ENCODE measurements around the gene AKAP6. TPM values are rescaled to one million over a fixed set of nuclear protein-coding genes. Genes with fewer than 3 reads are reported as not detected.

Gene AKAP6
- total and polyA plus RNA-seq, 2 of the 8 experiments (the other 6 are each of a cell fraction or from before 2014, with no cell fraction given): 0.09 to 0.89 TPM

DNA sequence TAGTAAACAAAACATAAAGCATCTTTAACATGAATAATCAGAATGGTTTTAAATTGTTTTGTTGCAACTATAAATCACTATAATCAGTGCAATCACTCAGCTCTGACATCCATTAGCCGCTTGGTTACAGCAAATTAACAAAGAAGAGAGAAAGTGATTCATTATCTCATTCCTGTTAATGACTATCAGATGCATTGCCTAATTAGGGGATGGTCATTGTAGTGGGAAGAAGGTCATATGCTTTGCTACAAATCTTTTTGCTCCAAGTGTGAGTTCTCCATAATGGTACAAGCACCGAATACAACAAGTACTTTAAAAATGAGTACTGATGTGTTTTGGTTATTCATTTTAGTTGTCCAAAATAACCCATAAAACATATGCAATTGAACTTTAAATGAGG lies 272.0 kb downstream of the AKAP6 start:
- no peak overlapping the region for H2BK20ac ChIP-seq (ENCODE audit: low read length)
- ChIA-PET POLR2A (ENCODE audit: partially characterized antibody) (no interaction called here), CTCF (ENCODE audit: partially characterized antibody) (interaction anchor here (0.6 to 2.2 kb wide), 3 partner anchors 13 to 1033 kb away, joined by 3 to 8 read pairs (median 6); no protein-coding TSS in a partner anchor)
- FAIRE-seq: no peak
- no peak overlapping the region for H2BK15ac ChIP-seq (ENCODE audit: low read length)
- WGBS, 2 experiments (ENCODE audit: extremely low coverage in 1 of 2, insufficient coverage in 1 of 2, insufficient read length in 1 of 2, insufficient replicate concordance in 2 of 2, low coverage in 1 of 2, low lambda C conversion rate in 2 of 2, missing lambda C conversion rate in 1 of 2): 92% methylated on average over 2 of the region's 2 CpGs; no CpG with 5 or more reads in 1 of the 2 experiments
- no peaks in the 10 kb centered on the region for H3K36me3 ChIP-seq (ENCODE audit: control insufficient read depth in 2 of 4, insufficient read depth in 4 of 4, low read length in 3 of 4)
- H3K79me1 ChIP-seq (ENCODE audit: low read depth, low read length): no peaks in the 10 kb centered on the region
- H2BK120ac ChIP-seq (replicated peaks; ENCODE audit: low read depth, low read length): no peak overlapping the region
- no peak overlapping the region for H3K23ac ChIP-seq (ENCODE audit: insufficient read length)
- H4K5ac ChIP-seq (ENCODE audit: insufficient read length, low read depth, low read length): no peak overlapping the region
- no peak overlapping the region for H2AK5ac ChIP-seq (ENCODE audit: low read depth, low read length)
- H3K14ac ChIP-seq (ENCODE audit: insufficient read length): no peak overlapping the region
- no peak overlapping the region for H4K8ac ChIP-seq (ENCODE audit: extremely low read depth, insufficient read depth, low read length)
- no peak overlapping the region for H3K4ac ChIP-seq (replicated peaks; ENCODE audit: insufficient read length, low read depth, low read length)
- no peak for TF ChIP-seq SP4 (IDR thresholded peaks at IDR 0.05; ENCODE audit: low read length)
- TF ChIP-seq SAP30 (IDR thresholded peaks at IDR 0.05; ENCODE audit: insufficient read depth, insufficient replicate concordance, low read length): no peak
- TF ChIP-seq FOSL1 (IDR thresholded peaks at IDR 0.05; ENCODE audit: insufficient read depth, low read depth, low read length): no peak
- no peak for TF ChIP-seq SP1 (IDR thresholded peaks at IDR 0.05; ENCODE audit: low read depth, low read length)
- TF ChIP-seq TCF12 (IDR thresholded peaks at IDR 0.05; ENCODE audit: low read depth, low read length): no peak
- TF ChIP-seq KDM1A (IDR thresholded peaks at IDR 0.05; ENCODE audit: borderline replicate concordance, low read length): no peak
- TF ChIP-seq MAFK (IDR thresholded peaks at IDR 0.05; ENCODE audit: low read depth, low read length): no peak
- TF ChIP-seq ASH2L (IDR thresholded peaks at IDR 0.05; ENCODE audit: low read length): no peak
- no peak for TF ChIP-seq NRF1 (IDR thresholded peaks at IDR 0.05; ENCODE audit: low read depth, low read length)
- no peak for TF ChIP-seq SIN3A (conservative IDR thresholded peaks at IDR 0.05 in 1 of 2, IDR thresholded peaks at IDR 0.05 in 1 of 2; ENCODE audit: low read depth in 1 of 2, low read length in 2 of 2)
- TF ChIP-seq CHD2 (IDR thresholded peaks at IDR 0.05; ENCODE audit: low read length): no peak
- no peak for TF ChIP-seq RXRA (IDR thresholded peaks at IDR 0.05; ENCODE audit: insufficient read depth, low read depth, low read length)
- no peak for TF ChIP-seq BRCA1 (IDR thresholded peaks at IDR 0.05; ENCODE audit: low read depth, low read length)
- TF ChIP-seq GABPA (IDR thresholded peaks at IDR 0.05; ENCODE audit: borderline replicate concordance, insufficient read depth, low read length): no peak
- no peak for TF ChIP-seq SRF (IDR thresholded peaks at IDR 0.05; ENCODE audit: low read depth, low read length)
- no peak for TF ChIP-seq POU5F1 (IDR thresholded peaks at IDR 0.05; ENCODE audit: low read depth, low read length)
- H3K4me3 ChIP-seq (ENCODE audit: extremely low read depth in 1 of 4, insufficient read depth in 2 of 4, low read depth in 3 of 4, low read length in 4 of 4): no peak overlapping the region
- DNase-seq (ENCODE audit: low read depth in 1 of 2, low spot score in 2 of 2): no peak
- no peak overlapping the region for H3K9ac ChIP-seq (replicated peaks in 1 of 4; ENCODE audit: extremely low read depth in 1 of 4, low read depth in 3 of 4, low read length in 3 of 4)
- no peaks in the 10 kb centered on the region for H3K9me3 ChIP-seq (ENCODE audit: insufficient read depth in 2 of 2, low read depth in 1 of 2, low read length in 1 of 2)
- H3K79me2 ChIP-seq (ENCODE audit: control insufficient read depth in 1 of 2, insufficient read depth in 2 of 2, low read length in 2 of 2): no peaks in the 10 kb centered on the region
- H2BK12ac ChIP-seq (ENCODE audit: low read depth, low read length): no peak overlapping the region
- no peak overlapping the region for H3K18ac ChIP-seq (ENCODE audit: extremely low read depth, low read length)
- H3K56ac ChIP-seq (replicated peaks; ENCODE audit: insufficient read length, low read depth, low read length): no peak overlapping the region
- no peaks in the 10 kb centered on the region for H3K4me1 ChIP-seq (replicated peaks in 1 of 4; ENCODE audit: control insufficient read depth in 3 of 4, insufficient read depth in 4 of 4, low read length in 3 of 4)
- no peak overlapping the region for H2AFZ ChIP-seq (ENCODE audit: low read length)
- no peaks in the 10 kb centered on the region for H4K20me1 ChIP-seq (replicated peaks in 1 of 2; ENCODE audit: control insufficient read depth in 1 of 2, insufficient read depth in 2 of 2, low read length in 2 of 2)
- H2BK5ac ChIP-seq (ENCODE audit: low read depth, low read length): no peak overlapping the region
- H3K23me2 ChIP-seq (ENCODE audit: low read depth, low read length): no peaks in the 10 kb centered on the region; the same call in 1 of the 2 replicates
- no peak overlapping the region for H4K91ac ChIP-seq (replicated peaks; ENCODE audit: insufficient read length, low read length)
- no peak overlapping the region for H3K4me2 ChIP-seq (ENCODE audit: insufficient read depth in 1 of 2, low read depth in 2 of 2, low read length in 2 of 2)
- H3K27me3 ChIP-seq (replicated peaks in 1 of 4; ENCODE audit: control insufficient read depth in 3 of 4, extremely low read depth in 1 of 4, insufficient read depth in 3 of 4, low read length in 3 of 4): no peaks in the 10 kb centered on the region
- no peak overlapping the region for H3K27ac ChIP-seq (ENCODE audit: low read depth, low read length)
